Effector memory CD8-positive, alpha-beta T cell (primary cell): ENCODE measurements around the gene MBTD1.
A peak's percentile ranks its signal among the peaks of the same experiment; 100 is the strongest.
"Not testable (repeated sequence)": the region's sequence is repeated elsewhere in the genome, so short reads cannot be mapped to it uniquely, and the experiment has no call there.

Source experiments
- ATAC-seq: fragments of 150-1000 bp; cut with Tn5 transposase; replicated peaks from 2 replicates; pipeline ENCODE4 v1.10.0; 2021; ENCODE audit warnings: mild to moderate bottlenecking, moderate library complexity
- DNase-seq, 3 experiments: peaks; one replicate each; pipeline ENCODE4 v3.0.0; 2021
- H3K27ac Mint-ChIP-seq, 2 donors: one replicate each; pipeline ENCODE4 v1.8.0; 2022; ENCODE audit warnings: mild to moderate bottlenecking in 2 of 2, mixed read lengths in 2 of 2, moderate library complexity in 2 of 2
- H3K27me3 Mint-ChIP-seq, 2 donors: one replicate each; pipeline ENCODE4 v1.8.0; 2022; ENCODE audit warnings: mixed read lengths in 2 of 2
- H3K36me3 Mint-ChIP-seq: one replicate; pipeline ENCODE4 v1.8.0; 2022; ENCODE audit warnings: mild to moderate bottlenecking, moderate library complexity, mixed read lengths; ENCODE audit not compliant: insufficient read depth
- H3K4me1 Mint-ChIP-seq, 2 donors: one replicate each; pipeline ENCODE4 v1.8.0; 2022; ENCODE audit warnings: low read depth in 2 of 2, mixed read lengths in 2 of 2
- H3K4me3 Mint-ChIP-seq, 2 donors: one replicate each; pipeline ENCODE4 v1.8.0; 2022; ENCODE audit warnings: mild to moderate bottlenecking in 2 of 2, mixed read lengths in 2 of 2, moderate library complexity in 2 of 2
- H3K9me3 Mint-ChIP-seq, 2 donors: one replicate each; pipeline ENCODE4 v1.8.0; 2022; ENCODE audit warnings: mixed read lengths in 2 of 2

MBTD1 gene

GRCh38 chr17:51238255-51238887 is 21.5 kb downstream of the MBTD1 start:
- H3K27me3 Mint-ChIP-seq = no peaks in the 10 kb centered on the region
- H3K4me3 Mint-ChIP-seq = no peak overlapping the region
- peak overlapping the region; percentile 49 to 68 for H3K27ac Mint-ChIP-seq
- H3K4me1 Mint-ChIP-seq = peaks cover 19 to 60% of the 10 kb centered on the region in 2 donors
- no peaks in the 10 kb centered on the region for H3K36me3 Mint-ChIP-seq
- DNase-seq = no peak
- no peaks in the 10 kb centered on the region for H3K9me3 Mint-ChIP-seq
- peak; percentile 35 for ATAC-seq

- Mint-ChIP-seq H3K4me1 (peaks cover 23 to 56% of the 10 kb centered on the region in 2 donors), H3K4me3 (no peak overlapping the region), H3K27ac (no peak overlapping the region), H3K36me3 (no peaks in the 10 kb centered on the region), H3K9me3 (no peaks in the 10 kb centered on the region), H3K27me3 (no peaks in the 10 kb centered on the region)
- DNase-seq = no peak
- no peak for ATAC-seq
Measured at GRCh38 chr17:51234162-51234561, 25.7 kb downstream of the MBTD1 start.

- ATAC-seq = no peak
- H3K9me3 Mint-ChIP-seq = no peaks in the 10 kb centered on the region
Measured at GRCh38 chr17:51231999-51232398, 27.9 kb downstream of the MBTD1 start.

GRCh38 chr17:51230306-51230705 is 29.5 kb downstream of the MBTD1 start:
- DNase-seq (no peak), ATAC-seq (no peak)
- Mint-ChIP-seq H3K4me3 (no peak overlapping the region), H3K4me1 (peaks cover 17 to 32% of the 10 kb centered on the region in 2 donors), H3K9me3 (no peaks in the 10 kb centered on the region), H3K36me3 (peaks cover under 1% of the 10 kb centered on the region), H3K27me3 (no peaks in the 10 kb centered on the region), H3K27ac (peak overlapping the region; percentile 10 to 24)

More at GRCh38 chr17:51231999-51232398, 27.9 kb downstream of the MBTD1 start:
- DNase-seq = no peak
- Mint-ChIP-seq H3K4me1 (peaks cover 18 to 37% of the 10 kb centered on the region in 2 donors), H3K4me3 (no peak overlapping the region), H3K36me3 (no peaks in the 10 kb centered on the region), H3K27me3 (no peaks in the 10 kb centered on the region), H3K27ac (no peak overlapping the region)

DNA sequence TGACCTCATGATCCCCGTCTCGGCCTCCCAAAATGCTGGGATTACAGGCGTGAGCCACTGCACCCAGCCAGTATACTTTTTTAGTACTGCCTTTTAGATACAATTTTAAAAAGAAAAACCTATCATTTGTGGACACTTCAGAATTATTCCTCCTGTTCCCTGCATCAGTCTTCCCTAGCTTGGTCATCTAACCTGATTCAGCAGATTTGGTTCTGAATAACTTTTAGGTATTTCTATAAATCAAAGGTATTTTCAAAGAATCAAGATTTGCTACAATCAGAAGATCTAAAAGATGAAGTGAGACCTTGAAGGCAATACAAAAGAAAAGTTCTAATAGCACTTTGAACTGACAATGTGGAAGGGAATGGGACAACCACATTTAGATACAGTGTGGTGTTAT is 30.0 kb downstream of the MBTD1 start:
- Mint-ChIP-seq H3K4me1 (peaks cover 19 to 33% of the 10 kb centered on the region in 2 donors), H3K4me3 (no peak overlapping the region), H3K9me3 (no peaks in the 10 kb centered on the region), H3K27me3 (no peaks in the 10 kb centered on the region), H3K27ac (peak overlapping the region; percentile 10 to 24), H3K36me3 (peaks cover 5% of the 10 kb centered on the region)
- no peak for ATAC-seq
- DNase-seq = no peak

DNA sequence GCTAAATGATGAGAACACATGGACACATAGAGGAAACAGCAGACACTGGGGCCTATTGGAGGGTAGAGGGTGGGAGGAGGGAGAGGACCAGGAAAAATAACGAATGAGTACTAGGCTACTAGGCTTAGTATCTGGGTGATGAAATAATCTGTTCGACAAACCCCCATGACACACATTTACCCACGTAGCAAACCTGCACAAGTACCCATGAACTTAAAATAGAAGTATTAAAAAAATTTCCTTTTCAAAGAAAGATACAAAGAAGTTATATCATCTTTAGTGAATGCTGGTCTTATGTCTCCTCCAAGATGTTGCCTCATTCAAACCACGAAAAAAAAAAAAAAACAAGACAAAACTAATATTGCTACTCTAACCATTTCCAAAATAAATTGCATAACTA is 31.7 kb downstream of the MBTD1 start:
- no peak for DNase-seq
- no peak for ATAC-seq
- peaks cover 19% of the 10 kb centered on the region for H3K36me3 Mint-ChIP-seq
- no peaks in the 10 kb centered on the region for H3K9me3 Mint-ChIP-seq
- H3K27me3 Mint-ChIP-seq = no peaks in the 10 kb centered on the region
- no peak overlapping the region for H3K27ac Mint-ChIP-seq
- no peak overlapping the region for H3K4me3 Mint-ChIP-seq
- peaks cover 18 to 23% of the 10 kb centered on the region in 2 donors for H3K4me1 Mint-ChIP-seq

GRCh38 chr17:51225523-51225922 is 34.3 kb downstream of the MBTD1 start:
- Mint-ChIP-seq H3K4me1 (peaks cover 13 to 14% of the 10 kb centered on the region in 2 donors), H3K36me3 (peaks cover 39% of the 10 kb centered on the region)
- not testable (repeated sequence) for DNase-seq, H3K27me3 Mint-ChIP-seq, ATAC-seq, H3K9me3 Mint-ChIP-seq, H3K4me3 Mint-ChIP-seq, H3K27ac Mint-ChIP-seq

GRCh38 chr17:51224402-51225262 is 35.2 kb downstream of the MBTD1 start:
- Mint-ChIP-seq H3K36me3 (peaks cover 46% of the 10 kb centered on the region), H3K27me3 (no peaks in the 10 kb centered on the region), H3K4me1 (peaks cover 5 to 8% of the 10 kb centered on the region in 2 donors), H3K27ac (peak overlapping the region in 1 of 2 donors; percentile 46), H3K4me3 (no peak overlapping the region), H3K9me3 (no peaks in the 10 kb centered on the region)
- no peak for ATAC-seq
- DNase-seq = no peak

DNA sequence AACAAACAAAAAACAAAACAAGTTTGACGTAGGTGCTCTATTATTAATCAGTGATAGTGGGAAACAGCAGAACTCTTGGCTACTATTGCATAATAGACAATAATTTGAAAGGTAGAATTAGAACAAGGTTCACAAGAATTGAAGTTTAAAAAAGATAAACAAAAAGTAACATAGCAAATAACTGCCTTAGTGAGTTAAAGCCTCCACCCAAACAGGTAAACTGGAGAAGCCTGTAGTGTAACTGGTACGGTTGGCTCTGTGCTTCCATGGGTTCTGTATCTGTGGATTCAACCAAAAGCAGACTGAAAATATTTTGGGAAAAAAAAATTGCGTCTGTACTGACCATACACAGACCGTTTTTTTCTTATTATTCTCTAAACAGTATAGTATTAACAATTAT is 38.5 kb downstream of the MBTD1 start:
- no peak for ATAC-seq
- Mint-ChIP-seq H3K36me3 (peaks cover 63% of the 10 kb centered on the region), H3K27me3 (no peaks in the 10 kb centered on the region), H3K9me3 (no peaks in the 10 kb centered on the region), H3K4me3 (no peak overlapping the region), H3K4me1 (peaks cover 4 to 9% of the 10 kb centered on the region in 2 donors), H3K27ac (peak overlapping the region in 1 of 2 donors; percentile 67)
- no peak for DNase-seq

DNA sequence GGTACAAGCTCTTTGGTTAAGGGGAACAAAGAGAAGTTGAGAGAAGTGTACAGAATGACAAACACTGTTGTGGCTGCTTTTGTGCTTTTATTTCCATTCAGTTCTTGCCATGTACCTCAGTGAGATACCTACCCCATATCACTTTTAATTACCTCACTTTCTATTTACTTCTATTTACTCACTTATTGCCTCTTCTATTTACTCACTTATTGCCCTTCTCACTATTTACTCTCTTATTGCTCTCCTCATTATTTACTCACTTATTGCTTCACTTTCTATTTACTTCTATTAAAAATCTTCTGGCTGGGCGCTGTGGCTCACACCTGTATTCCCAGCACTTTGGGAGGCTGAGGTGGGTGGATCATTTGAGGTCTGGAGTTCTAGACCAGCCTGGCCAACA is 41.9 kb downstream of the MBTD1 start:
- Mint-ChIP-seq H3K4me1 (peaks cover 0 to 4% of the 10 kb centered on the region in 2 donors), H3K4me3 (no peak overlapping the region), H3K27ac (peak overlapping the region in 1 of 2 donors; percentile 62), H3K27me3 (no peaks in the 10 kb centered on the region), H3K9me3 (no peaks in the 10 kb centered on the region), H3K36me3 (peaks cover 58% of the 10 kb centered on the region)
- ATAC-seq = no peak
- no peak for DNase-seq

DNA sequence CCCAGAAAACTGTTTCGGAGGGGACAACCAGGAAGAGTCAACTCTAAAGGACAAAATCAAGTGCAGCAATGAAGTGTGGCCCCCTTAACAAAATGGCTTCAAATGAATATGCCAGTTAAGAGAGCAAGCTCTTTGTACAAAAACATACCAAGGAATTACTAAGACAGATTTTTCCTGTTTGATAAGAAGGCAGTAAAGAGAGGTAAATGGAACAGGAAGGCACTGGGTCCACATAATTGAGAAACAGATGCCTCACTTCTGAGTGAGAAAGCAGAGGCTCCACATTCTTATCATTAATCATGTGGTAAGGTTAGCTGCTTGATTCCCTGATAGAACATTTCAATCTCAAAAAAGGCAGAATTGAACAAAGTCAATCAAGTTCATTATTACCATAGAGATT is 44.9 kb downstream of the MBTD1 start:
- DNase-seq = no peak
- no peaks in the 10 kb centered on the region for H3K27me3 Mint-ChIP-seq
- peaks cover 0 to 4% of the 10 kb centered on the region in 2 donors for H3K4me1 Mint-ChIP-seq
- no peak overlapping the region for H3K4me3 Mint-ChIP-seq
- no peaks in the 10 kb centered on the region for H3K9me3 Mint-ChIP-seq
- ATAC-seq = no peak
- H3K36me3 Mint-ChIP-seq = peaks cover 60% of the 10 kb centered on the region
- peak overlapping the region in 1 of 2 donors; percentile 22 for H3K27ac Mint-ChIP-seq

- peaks cover 0 to 3% of the 10 kb centered on the region in 2 donors for H3K4me1 Mint-ChIP-seq
- H3K27ac Mint-ChIP-seq = no peak overlapping the region
- no peak overlapping the region for H3K4me3 Mint-ChIP-seq
Measured at GRCh38 chr17:51203838-51204237, 56.0 kb downstream of the MBTD1 start.

GRCh38 chr17:51200846-51201245 is 59.0 kb downstream of the MBTD1 start:
- Mint-ChIP-seq H3K27me3 (no peaks in the 10 kb centered on the region), H3K9me3 (no peaks in the 10 kb centered on the region), H3K36me3 (peaks cover 64% of the 10 kb centered on the region), H3K27ac (peak overlapping the region; percentile 10 to 83), H3K4me3 (peak overlapping the region in 1 of 2 donors; percentile 10), H3K4me1 (peaks cover 0 to 3% of the 10 kb centered on the region in 2 donors)
- DNase-seq (no peak), ATAC-seq (no peak)

More at GRCh38 chr17:51203838-51204237, 56.0 kb downstream of the MBTD1 start:
- no peaks in the 10 kb centered on the region for H3K9me3 Mint-ChIP-seq
- peaks cover 69% of the 10 kb centered on the region for H3K36me3 Mint-ChIP-seq
- H3K27me3 Mint-ChIP-seq = no peaks in the 10 kb centered on the region
- DNase-seq (no peak), ATAC-seq (no peak)
